HG02885 (cell line): ENCODE data around the gene ITPR3.
A peak's percentile ranks its signal among the peaks of the same experiment; 100 is the strongest.

Experiments used
- ATAC-seq: cut with Tn5 transposase; IDR thresholded peaks from one replicate; pipeline ENCODE4 v1.9.1; 2021; ENCODE audit warnings: mild to moderate bottlenecking; ENCODE audit not compliant: unreplicated experiment, poor library complexity

ITPR3 gene

GRCh38 chr6:33633462-33634158, 12.5 kb downstream of the ITPR3 start:
- peak; percentile 67 for ATAC-seq

- no peak for ATAC-seq
Measured at GRCh38 chr6:33634161-33634727, 13.1 kb downstream of the ITPR3 start.

- ATAC-seq, result no peak
Measured at GRCh38 chr6:33634946-33635345, 13.8 kb downstream of the ITPR3 start.

GRCh38 chr6:33636655-33637054, 15.5 kb downstream of the ITPR3 start:
- ATAC-seq, result no peak

GRCh38 chr6:33638556-33638955, 17.4 kb downstream of the ITPR3 start:
- no peak for ATAC-seq

GRCh38 chr6:33639559-33639958, 18.4 kb downstream of the ITPR3 start:
- no peak for ATAC-seq

GRCh38 chr6:33640361-33640760, 19.2 kb downstream of the ITPR3 start:
- no peak for ATAC-seq

- no peak for ATAC-seq
Measured at GRCh38 chr6:33641144-33641543, 20.0 kb downstream of the ITPR3 start.

GRCh38 chr6:33641602-33642001, 20.5 kb downstream of the ITPR3 start:
- no peak for ATAC-seq

- ATAC-seq, result no peak
Measured at GRCh38 chr6:33642897-33643296, 21.8 kb downstream of the ITPR3 start.

GRCh38 chr6:33651403-33651802, 30.3 kb downstream of the ITPR3 start:
- ATAC-seq, result no peak

GRCh38 chr6:33652002-33652401, 30.9 kb downstream of the ITPR3 start:
- ATAC-seq, result no peak

- ATAC-seq, result no peak
Measured at GRCh38 chr6:33654831-33655554, 33.9 kb downstream of the ITPR3 start.

GRCh38 chr6:33656844-33657243, 35.7 kb downstream of the ITPR3 start:
- no peak for ATAC-seq

GRCh38 chr6:33658982-33659689, 38.0 kb downstream of the ITPR3 start:
- no peak for ATAC-seq

- no peak for ATAC-seq
Measured at GRCh38 chr6:33659986-33660385, 38.9 kb downstream of the ITPR3 start.

- no peak for ATAC-seq
Measured at GRCh38 chr6:33661106-33661838, 40.1 kb downstream of the ITPR3 start.

GRCh38 chr6:33662318-33662717, 41.2 kb downstream of the ITPR3 start:
- ATAC-seq, result no peak

- no peak for ATAC-seq
Measured at GRCh38 chr6:33663028-33663427, 41.9 kb downstream of the ITPR3 start.

- ATAC-seq, result no peak
Measured at GRCh38 chr6:33663727-33664449, 42.8 kb downstream of the ITPR3 start.
